Ishikawa (cell line): Measurements from ENCODE around the gene BLOC1S6.

ENCODE experiments used
- FOXM1 ChIP-seq: IDR thresholded peaks from 2 replicates; pipeline ENCODE4 v1.6.1; 2012; ENCODE audit warnings: low read depth, borderline replicate concordance
- TAF1 ChIP-seq: IDR thresholded peaks from 2 replicates; pipeline ENCODE4 v1.6.1; 2012; ENCODE audit warnings: low read depth, mild to moderate bottlenecking
- TF ChIP-seq, protein P1 (sequence below): IDR thresholded peaks from 2 replicates; pipeline ENCODE4 v1.6.1; 2012
- TF ChIP-seq, protein P2 (sequence below): IDR thresholded peaks from 2 replicates; pipeline ENCODE4 v1.6.1; 2012; ENCODE audit warnings: low read depth, mild to moderate bottlenecking

DNA sequence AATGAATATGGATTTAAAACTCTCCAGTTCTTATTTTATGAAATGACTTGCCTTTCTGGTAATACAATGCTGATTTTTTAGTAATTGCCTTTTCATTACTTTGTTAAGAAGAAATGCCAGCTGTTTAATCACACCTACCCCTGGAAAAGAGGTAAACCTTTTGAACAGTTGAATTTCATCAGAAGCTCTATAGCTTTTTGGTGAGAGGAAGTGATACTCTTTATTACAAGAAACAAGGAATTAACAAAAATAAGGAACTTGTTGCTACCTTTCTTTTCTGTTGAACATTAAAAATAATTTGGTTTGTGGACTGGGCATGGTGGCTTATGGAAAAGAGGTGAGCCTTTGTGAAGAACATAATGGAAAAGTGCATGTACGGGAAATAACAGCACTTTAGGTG is 19.7 kb downstream of the BLOC1S6 start:
- no peak for TF ChIP-seq FOXM1
- TF ChIP-seq, protein P1, sequence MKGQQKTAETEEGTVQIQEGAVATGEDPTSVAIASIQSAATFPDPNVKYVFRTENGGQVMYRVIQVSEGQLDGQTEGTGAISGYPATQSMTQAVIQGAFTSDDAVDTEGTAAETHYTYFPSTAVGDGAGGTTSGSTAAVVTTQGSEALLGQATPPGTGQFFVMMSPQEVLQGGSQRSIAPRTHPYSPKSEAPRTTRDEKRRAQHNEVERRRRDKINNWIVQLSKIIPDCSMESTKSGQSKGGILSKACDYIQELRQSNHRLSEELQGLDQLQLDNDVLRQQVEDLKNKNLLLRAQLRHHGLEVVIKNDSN = no peak
- TF ChIP-seq, protein P2, sequence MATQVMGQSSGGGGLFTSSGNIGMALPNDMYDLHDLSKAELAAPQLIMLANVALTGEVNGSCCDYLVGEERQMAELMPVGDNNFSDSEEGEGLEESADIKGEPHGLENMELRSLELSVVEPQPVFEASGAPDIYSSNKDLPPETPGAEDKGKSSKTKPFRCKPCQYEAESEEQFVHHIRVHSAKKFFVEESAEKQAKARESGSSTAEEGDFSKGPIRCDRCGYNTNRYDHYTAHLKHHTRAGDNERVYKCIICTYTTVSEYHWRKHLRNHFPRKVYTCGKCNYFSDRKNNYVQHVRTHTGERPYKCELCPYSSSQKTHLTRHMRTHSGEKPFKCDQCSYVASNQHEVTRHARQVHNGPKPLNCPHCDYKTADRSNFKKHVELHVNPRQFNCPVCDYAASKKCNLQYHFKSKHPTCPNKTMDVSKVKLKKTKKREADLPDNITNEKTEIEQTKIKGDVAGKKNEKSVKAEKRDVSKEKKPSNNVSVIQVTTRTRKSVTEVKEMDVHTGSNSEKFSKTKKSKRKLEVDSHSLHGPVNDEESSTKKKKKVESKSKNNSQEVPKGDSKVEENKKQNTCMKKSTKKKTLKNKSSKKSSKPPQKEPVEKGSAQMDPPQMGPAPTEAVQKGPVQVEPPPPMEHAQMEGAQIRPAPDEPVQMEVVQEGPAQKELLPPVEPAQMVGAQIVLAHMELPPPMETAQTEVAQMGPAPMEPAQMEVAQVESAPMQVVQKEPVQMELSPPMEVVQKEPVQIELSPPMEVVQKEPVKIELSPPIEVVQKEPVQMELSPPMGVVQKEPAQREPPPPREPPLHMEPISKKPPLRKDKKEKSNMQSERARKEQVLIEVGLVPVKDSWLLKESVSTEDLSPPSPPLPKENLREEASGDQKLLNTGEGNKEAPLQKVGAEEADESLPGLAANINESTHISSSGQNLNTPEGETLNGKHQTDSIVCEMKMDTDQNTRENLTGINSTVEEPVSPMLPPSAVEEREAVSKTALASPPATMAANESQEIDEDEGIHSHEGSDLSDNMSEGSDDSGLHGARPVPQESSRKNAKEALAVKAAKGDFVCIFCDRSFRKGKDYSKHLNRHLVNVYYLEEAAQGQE = no peak
- no peak for TF ChIP-seq TAF1
